ENCODE results near the gene ZSCAN2. TPM values are rescaled to one million over a fixed set of nuclear protein-coding genes. Genes with fewer than 3 reads are reported as not detected.

ZSCAN2 gene
- total RNA-seq, 1 donor from 2014 or later: 16.2 TPM

GRCh38 chr15:84631706-84632272 lies 31.0 kb downstream of the ZSCAN2 start:
- TF ChIP-seq EZH2 (IDR thresholded peaks at IDR 0.05; ENCODE audit: insufficient read depth, low read length) (no peak), CTCF (IDR thresholded peaks at IDR 0.05; ENCODE audit: insufficient read depth, low read depth, low read length) (no peak)
- peaks cover 19% of the 10 kb centered on the region for H4K20me1 ChIP-seq (ENCODE audit: insufficient read depth, low read length)
- Mint-ChIP-seq H3K4me1 (ENCODE audit: low read depth, unreplicated experiment) (peaks cover 18% of the 10 kb centered on the region), H3K9me3 (ENCODE audit: unreplicated experiment) (no peaks in the 10 kb centered on the region), H3K4me3 (ENCODE audit: unreplicated experiment) (peak overlapping the region; percentile 96), H3K27me3 (ENCODE audit: low read depth, unreplicated experiment) (no peaks in the 10 kb centered on the region), H3K27ac (ENCODE audit: unreplicated experiment) (peak overlapping the region; percentile 96), H3K36me3 (ENCODE audit: low read depth, unreplicated experiment) (peaks cover 5% of the 10 kb centered on the region)
- FAIRE-seq (no peak), DNase-seq (ENCODE audit: low read depth) (no peak)
- no peaks in the 10 kb centered on the region for H3K9me3 ChIP-seq (ENCODE audit: insufficient read depth, low read depth, low read length)
- H3K27me3 ChIP-seq (ENCODE audit: insufficient read depth, low read length): no peaks in the 10 kb centered on the region
- peak overlapping the region; percentile 69 for H3K4me3 ChIP-seq (ENCODE audit: insufficient read depth, low read depth, low read length)
- peak overlapping the region; percentile 37 for H3K27ac ChIP-seq (ENCODE audit: low read depth, low read length)
- H3K9ac ChIP-seq (ENCODE audit: low read length): peak overlapping the region; percentile 78
- peak overlapping the region; percentile 81 for H2AFZ ChIP-seq (ENCODE audit: low read depth, low read length)
- peaks cover 6% of the 10 kb centered on the region for H3K36me3 ChIP-seq (ENCODE audit: insufficient read depth, low read length)
- peak overlapping the region; percentile 88 for H3K4me2 ChIP-seq (ENCODE audit: low read length)
- H3K4me1 ChIP-seq (ENCODE audit: insufficient read depth, low read length): peaks cover 24% of the 10 kb centered on the region
- peaks cover 25% of the 10 kb centered on the region for H3K79me2 ChIP-seq (ENCODE audit: insufficient read depth, low read length)

GRCh38 chr15:84633311-84634227 lies 32.8 kb downstream of the ZSCAN2 start:
- peak overlapping the region; percentile 59 for H3K27ac ChIP-seq (ENCODE audit: low read depth, low read length)
- DNase-seq (ENCODE audit: low read depth) (peak; percentile 69), FAIRE-seq (no peak)
- H4K20me1 ChIP-seq (ENCODE audit: insufficient read depth, low read length): peaks cover 19% of the 10 kb centered on the region
- peaks cover 24% of the 10 kb centered on the region for H3K4me1 ChIP-seq (ENCODE audit: insufficient read depth, low read length)
- TF ChIP-seq CTCF (IDR thresholded peaks at IDR 0.05; ENCODE audit: insufficient read depth, low read depth, low read length): no peak
- TF ChIP-seq EZH2 (IDR thresholded peaks at IDR 0.05; ENCODE audit: insufficient read depth, low read length): no peak
- Mint-ChIP-seq H3K9me3 (ENCODE audit: unreplicated experiment) (no peaks in the 10 kb centered on the region), H3K27ac (ENCODE audit: unreplicated experiment) (peak overlapping the region; percentile 90), H3K36me3 (ENCODE audit: low read depth, unreplicated experiment) (peaks cover 10% of the 10 kb centered on the region), H3K27me3 (ENCODE audit: low read depth, unreplicated experiment) (no peaks in the 10 kb centered on the region), H3K4me1 (ENCODE audit: low read depth, unreplicated experiment) (peaks cover 21% of the 10 kb centered on the region), H3K4me3 (ENCODE audit: unreplicated experiment) (peak overlapping the region; percentile 96)
- H3K4me3 ChIP-seq (ENCODE audit: insufficient read depth, low read depth, low read length): peak overlapping the region; percentile 54
- H3K9me3 ChIP-seq (ENCODE audit: insufficient read depth, low read depth, low read length): no peaks in the 10 kb centered on the region
- no peaks in the 10 kb centered on the region for H3K27me3 ChIP-seq (ENCODE audit: insufficient read depth, low read length)
- H3K9ac ChIP-seq (ENCODE audit: low read length): peak overlapping the region; percentile 76
- peaks cover 25% of the 10 kb centered on the region for H3K79me2 ChIP-seq (ENCODE audit: insufficient read depth, low read length)
- H2AFZ ChIP-seq (ENCODE audit: low read depth, low read length): peak overlapping the region; percentile 64
- peak overlapping the region; percentile 88 for H3K4me2 ChIP-seq (ENCODE audit: low read length)
- peaks cover 10% of the 10 kb centered on the region for H3K36me3 ChIP-seq (ENCODE audit: insufficient read depth, low read length)

Measured in astrocyte (in vitro differentiated cells and primary cell).